Breast epithelium (tissue), 3 donors: ENCODE measurements around the gene IL15.

Experiments used
- CTCF ChIP-seq, 3 donors: fragments of 450-650 bp; IDR thresholded peaks; one replicate each; pipeline ENCODE4 v1.5.1; 2016 to 2017; ENCODE audit warnings: antibody characterized with exemption in 3 of 3, mild to moderate bottlenecking in 3 of 3, moderate library complexity in 3 of 3
- POLR2AphosphoS5 ChIP-seq, 3 donors: sonication (generic); formaldehyde crosslinking; IDR thresholded peaks; one replicate each; pipeline ENCODE4 v1.6.1; 2017; ENCODE audit warnings: antibody characterized with exemption in 3 of 3

- TF ChIP-seq CTCF (IDR thresholded peaks at IDR 0.05) (no peak), POLR2AphosphoS5 (IDR thresholded peaks at IDR 0.05) (no peak)
Observed at GRCh38 chr4:141719585-141719984, 83.2 kb downstream of the IL15 start.
